Daoy (cell line): Measurements from ENCODE around the gene NFAT5. TPM values are rescaled to one million over a fixed set of nuclear protein-coding genes. Genes with fewer than 3 reads are reported as not detected.
"Not testable (repeated sequence)": the region's sequence is repeated elsewhere in the genome, so short reads cannot be mapped to it uniquely, and the experiment has no call there.

ENCODE experiments used
- DNase-seq: peaks from one replicate; pipeline ENCODE4 v3.0.0-alpha.2; 2015; ENCODE audit warnings: low read depth
- total RNA-seq: library from RNA; depleted of rRNA; stranded (reverse); fragments of >200 nt; shearing (Covaris generic); gene quantifications from 2 replicates; pipeline ENCODE4 v1.2.3, GENCODE V29; 2014

The NFAT5 gene
- total RNA-seq, 1 experiment from 2014 or later, result 2.3 TPM

GRCh38 chr16:69546663-69547062 lies 19.1 kb upstream of the NFAT5 start:
- DNase-seq, result not testable (repeated sequence)

DNA sequence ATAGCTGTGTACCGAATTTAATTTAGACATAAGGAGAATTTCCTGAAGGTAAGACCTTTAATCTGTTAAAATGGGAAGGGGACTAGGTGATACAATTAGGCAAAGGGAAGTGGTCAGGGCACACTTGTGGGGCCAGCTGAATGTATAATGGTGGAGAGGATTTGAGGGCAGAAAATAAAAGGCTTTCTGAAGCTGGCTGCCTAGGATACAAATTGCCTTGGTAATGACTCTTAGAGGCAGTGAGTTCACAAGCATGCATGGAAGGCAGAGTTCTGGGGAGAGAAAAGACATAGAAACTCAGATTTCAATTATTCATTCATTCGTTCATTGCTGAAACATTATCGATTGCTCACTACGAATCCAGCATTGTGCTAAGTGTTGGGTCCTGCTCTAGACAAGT lies 12.4 kb upstream of the NFAT5 start:
- no peak for DNase-seq

GRCh38 chr16:69554495-69554894 lies 11.3 kb upstream of the NFAT5 start:
- DNase-seq, result no peak

DNA sequence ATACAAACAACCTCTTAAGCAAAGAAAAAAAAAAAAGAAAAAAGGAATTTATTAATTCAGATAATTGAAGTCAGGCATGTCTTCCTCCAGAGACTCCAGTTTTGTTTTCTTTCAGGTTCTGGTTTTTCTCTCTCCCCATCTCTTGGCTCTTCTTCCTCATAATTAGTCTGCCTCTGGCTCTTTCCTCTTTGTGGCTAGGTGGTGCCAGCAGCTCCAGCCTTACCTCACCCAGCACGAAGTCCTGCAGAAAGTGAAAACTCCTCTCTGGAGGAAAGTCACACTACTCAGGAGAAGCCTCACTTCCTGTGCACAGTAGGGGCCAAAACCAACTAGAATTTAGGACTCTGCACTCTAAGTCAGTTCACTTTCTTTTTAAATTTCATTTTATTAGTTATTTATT lies 10.3 kb upstream of the NFAT5 start:
- no peak for DNase-seq

GRCh38 chr16:69555867-69556266 lies 9.9 kb upstream of the NFAT5 start:
- no peak for DNase-seq

DNA sequence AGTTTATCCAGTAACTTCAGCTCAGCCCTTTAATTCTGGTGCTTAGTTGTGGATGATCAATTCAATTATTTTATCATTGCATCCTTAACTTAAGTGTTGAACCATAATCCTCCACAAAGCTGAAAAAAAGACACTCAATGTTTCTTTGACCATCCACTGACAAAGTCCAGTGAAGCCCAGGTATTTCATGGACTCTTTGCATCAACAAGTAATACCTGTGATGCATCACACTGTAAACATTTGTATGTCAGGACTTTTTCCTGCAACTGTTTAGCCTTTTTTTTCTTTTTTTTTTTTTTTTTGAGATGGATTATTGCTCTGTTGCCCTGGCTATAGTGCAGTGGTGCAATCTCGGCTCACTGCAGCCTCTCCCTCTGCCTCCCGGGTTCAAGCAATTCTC lies 6.6 kb upstream of the NFAT5 start:
- no peak for DNase-seq

DNA sequence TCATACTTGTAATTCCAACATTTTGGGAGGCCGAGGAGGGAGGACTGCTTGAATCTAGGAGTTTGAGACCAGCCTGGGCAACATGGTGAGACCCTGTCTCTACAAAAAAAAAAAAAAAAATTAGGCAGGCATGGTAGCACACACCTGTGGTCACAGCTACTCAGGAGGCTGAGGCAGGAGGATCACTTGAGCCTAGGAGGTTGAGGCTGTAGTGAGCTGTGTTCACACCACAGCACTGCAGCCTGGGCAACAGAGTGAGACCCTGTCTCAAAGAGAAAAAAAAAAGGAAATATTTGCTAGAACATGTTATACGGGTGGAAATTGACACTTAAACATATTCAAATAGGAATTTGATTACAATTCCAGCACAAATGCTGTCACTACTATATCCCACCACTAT lies 4.4 kb upstream of the NFAT5 start:
- not testable (repeated sequence) for DNase-seq

- DNase-seq, result no peak
Measured at GRCh38 chr16:69561901-69562300, 3.9 kb upstream of the NFAT5 start.

DNA sequence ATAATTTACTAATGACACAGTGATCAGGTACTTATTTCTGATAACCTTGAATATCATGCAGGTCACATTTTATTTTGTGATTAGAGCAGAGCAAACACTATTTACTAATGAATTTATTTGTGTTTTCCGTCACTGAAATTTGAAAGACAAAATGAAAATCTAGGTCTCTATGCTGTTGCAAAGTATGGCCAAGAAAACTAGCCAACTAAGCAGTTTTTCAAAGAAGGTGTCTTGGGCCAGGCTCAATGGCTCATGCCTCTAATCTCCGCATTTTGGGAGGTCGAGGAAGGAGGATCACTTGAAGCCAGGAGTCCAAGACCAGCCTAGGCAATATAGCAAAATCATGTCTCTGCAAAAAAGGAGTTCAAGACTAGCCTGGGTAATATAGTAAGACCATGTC lies 3.0 kb upstream of the NFAT5 start:
- no peak for DNase-seq

- peak; percentile 43 for DNase-seq
Measured at GRCh38 chr16:69563605-69564580, 1.9 kb upstream of the NFAT5 start.

- peak; percentile 0 for DNase-seq
Measured at GRCh38 chr16:69564845-69565670, 708 bp upstream of the NFAT5 start.

DNA sequence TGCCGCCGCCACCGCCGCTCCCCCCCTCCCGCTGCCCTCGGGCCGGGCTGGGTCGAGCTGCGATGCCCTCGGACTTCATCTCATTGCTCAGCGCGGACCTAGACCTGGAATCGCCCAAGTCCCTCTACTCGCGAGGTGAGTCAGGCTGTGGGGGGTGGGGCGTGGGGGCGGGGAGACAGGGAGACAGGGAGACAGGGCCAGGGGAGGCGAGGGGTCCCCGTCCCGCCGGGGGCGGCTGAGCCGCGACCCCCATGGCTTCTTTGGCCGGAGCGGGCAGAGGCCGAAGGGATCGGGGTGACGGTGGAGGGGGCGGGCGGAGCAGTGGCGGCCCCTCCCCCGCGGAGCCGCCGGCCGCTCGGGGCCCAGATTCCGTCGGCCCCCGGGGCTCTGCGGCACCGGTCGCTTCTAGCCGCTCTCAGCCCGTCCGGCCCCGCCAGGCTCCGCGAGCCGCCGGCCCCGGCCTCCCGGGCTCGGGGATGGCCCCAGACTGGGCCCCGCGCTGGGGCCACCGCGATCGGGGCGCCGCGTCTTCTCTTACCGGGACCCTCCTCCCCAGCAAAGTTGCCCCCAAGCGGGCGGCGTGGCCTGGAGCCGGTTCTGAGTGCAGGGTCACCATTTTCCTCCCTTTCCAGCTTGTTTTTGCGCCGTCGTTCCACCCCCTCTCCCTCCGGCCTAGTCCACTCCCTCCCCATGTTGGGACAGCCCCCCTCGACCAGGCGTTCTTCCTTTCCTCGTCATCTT lies 644 bp downstream of the NFAT5 start:
- DNase-seq, result peak; percentile 59

GRCh38 chr16:69566981-69567680 lies 1.4 kb downstream of the NFAT5 start:
- DNase-seq, result no peak

DNA sequence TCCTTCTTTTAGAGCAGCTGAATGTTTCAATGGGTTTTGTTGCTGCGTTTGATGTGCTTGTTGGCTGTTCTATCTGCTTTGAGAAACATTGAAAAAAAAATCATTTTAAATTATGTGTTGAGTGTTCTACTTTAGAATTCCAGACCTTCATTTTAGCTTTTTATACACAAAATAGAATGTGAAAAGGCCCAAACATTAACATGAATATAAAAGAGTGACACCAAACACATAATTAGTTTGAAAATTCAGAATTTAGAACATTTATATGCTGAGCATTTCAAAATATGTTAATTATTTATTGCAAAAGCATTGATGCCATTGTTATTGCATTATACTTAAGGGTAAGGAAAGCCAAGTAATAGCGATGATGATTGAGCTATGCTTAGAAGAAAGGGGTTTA lies 2.9 kb downstream of the NFAT5 start:
- DNase-seq, result no peak

- not testable (repeated sequence) for DNase-seq
Measured at GRCh38 chr16:69578771-69579170, 13.0 kb downstream of the NFAT5 start.

- no peak for DNase-seq
Measured at GRCh38 chr16:69579783-69580481, 14.2 kb downstream of the NFAT5 start.

GRCh38 chr16:69581297-69581696 lies 15.5 kb downstream of the NFAT5 start:
- DNase-seq, result no peak

DNA sequence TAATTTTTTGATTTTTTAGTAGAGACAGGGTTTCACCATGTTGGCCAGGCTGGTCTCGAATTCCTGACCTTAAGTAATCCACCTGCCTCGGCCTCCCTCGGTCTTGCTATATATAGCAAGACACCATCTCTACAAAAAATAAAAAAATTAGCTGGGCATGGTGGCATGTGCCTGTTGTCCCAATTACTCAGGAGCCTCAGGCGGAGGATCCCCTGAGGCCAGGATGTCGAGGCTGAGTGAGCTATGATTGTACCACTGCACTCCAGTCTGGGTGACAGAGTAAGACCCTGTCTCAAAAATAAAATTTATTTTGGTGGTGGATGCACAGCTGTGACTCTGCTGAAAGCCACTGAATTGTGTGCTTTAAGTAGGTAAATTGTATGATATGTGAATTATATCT lies 18.7 kb downstream of the NFAT5 start:
- DNase-seq, result not testable (repeated sequence)

GRCh38 chr16:69589434-69590269 lies 23.9 kb downstream of the NFAT5 start:
- no peak for DNase-seq

DNA sequence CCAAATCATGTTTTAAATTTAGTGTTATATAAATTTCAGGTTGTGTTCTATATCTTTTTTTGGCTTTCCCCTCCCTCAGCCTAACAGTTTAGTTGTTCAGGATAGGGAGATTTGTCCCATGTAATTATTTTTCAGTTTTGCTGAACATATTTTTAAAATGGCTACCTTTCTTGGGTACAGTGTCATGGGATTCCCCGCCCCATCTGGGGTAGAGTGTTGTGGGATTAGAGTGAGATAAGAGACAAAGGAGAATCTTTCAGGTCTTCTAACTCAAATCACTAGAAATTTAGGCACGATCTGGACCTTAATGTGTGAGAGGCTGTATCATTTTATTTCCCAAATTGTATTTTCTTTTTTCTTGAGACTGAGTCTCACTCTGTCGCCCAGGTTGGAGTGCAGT lies 24.8 kb downstream of the NFAT5 start:
- no peak for DNase-seq
